ENCODE measurements around the gene NUDT9.
"Not testable (repeated sequence)": the region's sequence is repeated elsewhere in the genome, so short reads cannot be mapped to it uniquely, and the experiment has no call there.

The NUDT9 gene

GRCh38 chr4:87469390-87469789 is 47.0 kb downstream of the NUDT9 start:
- DNase-seq, result no peak

- DNase-seq, result no peak
Observed at GRCh38 chr4:87476934-87477333, 54.6 kb downstream of the NUDT9 start.

- no peak for DNase-seq
Observed at GRCh38 chr4:87478732-87479250, 56.4 kb downstream of the NUDT9 start.

DNA sequence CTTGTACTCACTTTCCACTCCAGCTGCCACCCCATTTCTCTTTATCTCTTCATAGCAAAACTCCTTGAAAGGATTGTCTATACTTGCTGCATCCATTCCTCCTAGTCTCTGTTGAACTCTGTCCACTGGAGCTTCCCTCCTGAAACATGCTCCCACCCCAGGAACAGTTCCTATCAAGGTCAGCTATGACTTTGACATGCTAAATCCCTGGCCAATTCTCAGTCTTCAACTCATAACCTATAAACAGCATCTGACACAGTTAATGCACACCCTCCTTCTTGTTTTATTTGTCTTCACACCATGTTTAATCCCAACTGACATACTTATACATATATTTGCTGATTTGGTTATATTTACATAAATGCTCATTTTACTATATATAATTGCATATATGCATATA is 59.0 kb downstream of the NUDT9 start:
- DNase-seq, result no peak

DNA sequence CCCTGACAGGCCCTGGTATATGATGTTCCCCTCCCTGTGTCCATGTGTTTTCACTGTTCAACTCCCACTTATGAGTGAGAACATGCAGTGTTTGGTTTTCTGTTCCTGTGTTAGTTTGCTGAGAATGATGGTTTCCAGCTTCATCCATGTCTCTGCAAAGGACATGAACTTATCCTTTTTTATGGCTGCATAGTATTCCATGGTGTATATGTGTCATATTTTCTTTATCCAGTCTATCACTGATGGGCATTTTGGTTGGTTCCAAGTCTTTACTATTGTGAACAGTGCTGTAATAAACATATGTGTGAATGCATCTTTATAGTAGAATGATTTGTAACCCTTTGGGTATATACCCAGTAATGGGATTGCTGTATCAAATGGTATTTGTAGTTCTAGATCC is 60.9 kb downstream of the NUDT9 start:
- not testable (repeated sequence) for DNase-seq

- DNase-seq, result not testable (repeated sequence)
Observed at GRCh38 chr4:87488666-87489065, 66.3 kb downstream of the NUDT9 start.

- no peak for DNase-seq
Observed at GRCh38 chr4:87489678-87490077, 67.3 kb downstream of the NUDT9 start.

DNA sequence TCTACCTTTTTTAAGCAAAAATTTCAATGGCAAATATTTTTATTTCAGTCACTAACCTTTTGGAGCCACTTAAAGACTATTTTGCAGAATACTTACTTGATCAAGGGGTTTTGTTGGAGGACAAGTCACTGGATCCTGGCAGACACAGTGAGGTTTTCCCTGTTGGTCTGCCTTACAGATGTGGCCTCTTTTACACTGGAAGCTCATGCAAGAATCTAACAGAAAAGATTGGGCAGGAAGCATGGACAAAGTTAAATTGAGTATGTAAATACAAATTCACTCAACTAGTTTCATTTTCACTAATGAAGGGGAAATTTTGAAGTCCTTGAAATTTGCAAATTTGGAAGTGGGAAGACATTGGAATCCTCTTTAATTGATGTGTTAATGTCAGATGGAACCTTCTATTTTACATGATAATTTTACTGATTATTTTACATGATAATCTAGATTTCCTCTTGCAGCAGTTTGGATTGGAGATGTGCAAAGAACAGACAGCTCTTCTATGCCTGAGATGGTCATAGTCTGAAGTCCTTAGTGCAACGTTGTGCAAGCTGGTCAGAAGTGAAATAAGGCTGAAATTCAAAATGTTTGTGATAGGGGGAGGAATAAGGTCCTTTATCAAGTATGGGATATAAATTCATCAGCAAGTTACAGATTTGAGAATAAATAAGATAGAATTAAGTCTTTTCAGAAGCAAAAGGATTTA is 68.4 kb downstream of the NUDT9 start:
- DNase-seq, result no peak

GRCh38 chr4:87491436-87491835 is 69.1 kb downstream of the NUDT9 start:
- DNase-seq, result no peak

DNA sequence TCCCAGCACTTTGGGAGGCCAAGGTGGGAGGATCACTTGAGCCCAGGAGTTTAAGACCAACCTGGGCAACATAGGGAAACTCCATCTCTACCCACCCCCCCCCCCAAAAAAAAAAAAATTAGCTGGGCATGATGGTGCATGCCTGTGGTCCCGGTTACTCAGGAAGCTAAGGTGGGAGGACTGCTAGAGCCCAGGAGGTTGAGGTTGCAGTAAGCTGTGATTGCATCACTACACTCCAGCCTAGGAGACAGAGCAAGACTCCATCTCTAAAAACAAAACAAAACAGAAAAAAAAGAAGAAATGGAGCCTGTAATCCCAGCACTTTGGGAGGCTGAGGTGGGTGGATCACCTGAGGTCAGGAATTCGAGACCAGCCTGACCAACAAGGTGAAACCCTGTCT is 69.5 kb downstream of the NUDT9 start:
- DNase-seq, result not testable (repeated sequence)

GRCh38 chr4:87493115-87493514 is 70.7 kb downstream of the NUDT9 start:
- DNase-seq, result no peak

DNA sequence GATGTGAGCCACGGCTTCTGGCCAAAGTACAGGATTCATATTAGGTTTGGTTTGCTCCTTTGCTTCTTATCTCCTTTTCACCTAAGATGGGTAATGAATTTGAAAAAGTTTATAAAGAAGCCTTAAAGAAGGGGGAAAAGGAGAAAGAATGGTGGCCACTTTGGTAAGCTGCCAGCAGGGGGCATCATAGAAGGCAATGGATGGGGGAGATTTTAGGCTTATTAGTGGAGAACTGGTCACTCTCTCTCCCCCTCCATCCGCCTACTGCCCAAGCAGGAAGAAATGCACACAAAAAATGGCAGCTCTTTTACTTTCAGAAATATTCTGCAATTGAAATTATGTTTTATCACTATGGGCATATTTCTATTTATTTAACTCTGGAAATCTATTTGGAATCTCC is 74.8 kb downstream of the NUDT9 start:
- DNase-seq, result no peak

DNA sequence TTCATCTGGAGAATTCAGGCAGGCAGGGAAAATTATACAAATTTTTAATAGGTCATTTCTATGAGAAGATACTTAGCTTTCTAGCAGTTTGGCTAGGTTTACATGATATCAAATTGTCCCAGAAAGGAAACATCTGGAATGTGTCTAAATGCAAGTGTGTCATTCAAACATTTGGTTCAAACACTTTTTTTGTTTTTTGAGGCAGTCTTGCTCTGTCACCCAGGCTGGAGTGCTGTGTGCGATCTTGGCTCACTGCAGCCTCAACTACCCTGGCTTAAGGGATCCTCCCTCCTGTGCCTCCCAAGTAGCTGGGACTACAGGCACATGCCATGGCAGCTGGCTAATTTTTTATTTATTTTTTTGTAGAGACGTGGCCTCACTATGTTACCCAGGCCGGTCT is 75.2 kb downstream of the NUDT9 start:
- no peak for DNase-seq

DNA sequence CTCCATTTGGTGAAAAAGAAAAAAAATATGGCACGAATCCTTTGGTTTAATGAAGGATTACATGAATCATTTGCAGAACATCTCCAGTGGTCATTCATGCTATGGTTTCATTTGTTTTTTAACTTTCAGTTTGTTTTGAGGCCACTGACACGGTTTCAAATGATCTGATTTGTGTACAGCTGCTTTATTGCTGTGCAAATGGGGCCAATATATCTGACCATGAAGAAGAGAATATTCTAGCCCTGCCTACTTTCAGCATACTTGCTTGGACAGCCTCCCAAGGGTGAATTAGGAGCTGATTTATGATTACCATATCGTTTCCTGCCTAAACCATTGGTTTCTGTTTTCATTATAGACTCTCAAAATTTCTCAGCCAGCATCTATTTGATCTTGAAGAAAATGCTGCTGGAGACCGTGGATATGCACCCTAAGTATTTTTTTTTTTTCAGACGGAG is 76.1 kb downstream of the NUDT9 start:
- DNase-seq, result no peak

DNA sequence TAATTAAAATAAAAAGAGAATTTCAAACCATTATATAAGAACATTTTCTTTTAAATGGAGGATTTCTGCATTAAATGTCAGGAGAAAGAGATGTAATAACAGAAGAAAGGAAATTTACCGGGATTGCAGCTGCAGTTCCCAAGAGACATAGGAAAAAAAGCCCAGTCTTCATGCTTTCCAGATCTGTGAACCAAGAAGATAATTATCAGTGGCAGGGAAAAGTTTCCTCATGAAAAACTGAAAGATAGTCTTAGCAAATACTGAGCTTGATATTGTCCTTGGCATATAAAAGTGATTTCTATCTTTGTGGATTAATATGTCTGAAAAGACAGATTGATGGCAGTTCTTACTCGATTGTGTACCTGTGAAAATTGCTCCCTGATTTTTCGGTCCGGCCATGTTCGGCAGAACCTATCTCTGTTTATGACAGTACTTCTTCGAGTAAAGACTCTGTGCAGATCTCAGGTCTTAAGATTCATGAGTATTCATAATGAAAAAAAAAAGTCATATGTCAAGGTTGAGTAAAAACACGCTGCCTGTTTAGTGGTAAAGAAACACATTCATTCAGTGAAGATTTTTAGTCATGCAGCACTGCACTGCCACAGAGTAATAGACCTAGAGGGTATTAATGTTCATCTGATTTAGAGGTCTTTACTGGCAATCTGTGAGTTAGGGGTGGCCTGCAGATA is 77.2 kb downstream of the NUDT9 start:
- DNase-seq, result no peak

GRCh38 chr4:87500092-87500462 is 77.7 kb downstream of the NUDT9 start:
- no peak for DNase-seq

DNA sequence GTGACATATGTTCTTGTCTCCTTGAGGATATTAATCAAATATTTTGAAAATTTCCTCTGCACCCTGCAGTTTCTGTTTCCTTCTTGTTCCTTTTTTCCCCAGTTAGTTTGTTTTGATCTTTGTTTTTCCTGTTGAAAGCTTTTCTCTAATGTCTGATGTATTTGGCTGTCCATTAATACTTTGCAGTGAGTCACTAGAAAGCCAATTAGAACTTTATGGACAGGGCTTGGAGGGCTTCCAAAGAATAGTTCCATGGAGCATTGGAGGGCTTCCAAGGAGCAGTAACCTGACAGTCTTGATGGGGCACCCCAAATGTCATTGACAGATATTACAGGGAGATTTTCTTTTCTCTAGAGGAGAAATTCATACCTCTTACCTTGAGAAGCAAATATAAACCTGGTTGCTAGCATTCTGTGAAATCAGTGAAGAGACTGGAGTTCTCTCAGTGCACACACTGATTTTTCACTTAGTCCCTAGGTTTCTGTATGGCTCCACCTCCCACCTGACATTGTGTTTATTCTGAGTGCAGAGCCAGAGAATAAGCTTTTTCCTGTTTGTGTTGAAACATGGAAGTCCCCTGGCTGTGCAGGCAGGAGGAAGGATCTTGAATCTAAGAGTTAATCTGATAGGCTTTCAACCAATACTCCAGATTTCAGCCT is 80.3 kb downstream of the NUDT9 start:
- DNase-seq, result no peak

DNA sequence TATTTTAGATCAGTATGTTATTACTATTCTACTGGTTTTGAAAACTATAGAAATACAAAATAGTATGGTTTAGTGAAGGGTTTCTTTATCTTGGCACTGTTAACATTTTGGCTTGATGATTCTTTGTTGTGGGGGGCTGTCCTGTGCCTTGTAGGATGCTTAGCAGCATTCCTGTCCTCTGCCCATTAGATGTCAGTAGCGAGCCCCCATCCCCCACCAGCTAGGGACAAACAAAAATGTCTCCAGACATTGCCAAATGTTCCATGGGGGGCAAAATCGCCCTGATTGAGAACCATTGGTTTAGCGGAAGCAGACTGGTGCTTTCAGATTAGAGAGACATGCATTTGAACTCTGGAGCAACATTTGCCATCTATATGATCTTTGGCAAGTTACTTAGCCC is 83.5 kb downstream of the NUDT9 start:
- no peak for DNase-seq

DNA sequence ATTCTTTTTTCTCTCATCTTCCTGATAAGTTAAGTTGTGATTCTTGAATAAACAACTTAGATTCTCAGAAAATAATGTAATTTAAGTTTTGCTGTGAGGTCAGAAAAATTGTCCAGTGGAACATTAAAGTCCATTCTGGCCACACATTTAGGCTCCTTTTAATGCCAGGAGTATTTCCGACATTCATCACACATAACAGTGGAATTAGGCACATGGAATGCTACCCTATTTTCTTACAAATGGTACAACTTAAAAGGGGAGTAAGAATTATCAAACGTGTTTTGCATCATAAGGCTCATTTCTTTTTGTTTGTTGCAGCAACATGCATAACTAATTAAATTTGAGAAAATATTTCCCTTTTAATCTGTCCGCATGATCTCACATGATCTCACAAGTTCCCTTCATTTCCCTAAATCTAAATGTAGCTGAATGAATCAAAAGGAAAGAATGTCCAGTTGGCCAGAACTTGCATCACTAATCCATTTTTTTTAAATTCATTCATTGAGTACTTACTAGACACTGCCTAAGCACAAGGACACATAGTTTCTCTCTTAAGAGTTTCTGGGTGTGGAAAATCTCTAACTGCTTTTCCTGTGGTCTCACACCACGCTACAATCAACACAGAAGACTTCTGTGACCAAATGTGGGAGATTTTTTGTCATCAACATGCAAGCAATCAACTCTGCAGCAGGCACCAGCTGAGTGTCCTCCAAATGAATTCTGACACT is 84.8 kb downstream of the NUDT9 start:
- DNase-seq, result no peak

All from SHP77 treated with DMSO at 0.1 percent for 48 hours (cell line).